H1 (cell line): Measurements from ENCODE around the gene LYRM7. TPM values are rescaled to one million over a fixed set of nuclear protein-coding genes. Genes with fewer than 3 reads are reported as not detected.

ENCODE experiments used
- CTCF ChIA-PET: fragments of 300-600 bp; sonication (Branson Sonifier 250); formaldehyde crosslinking; loops from one replicate; lab custom pipeline; 2021; ENCODE audit not compliant: partially characterized antibody; lab: Charles Lee
- POLR2A ChIA-PET: fragments of 300-600 bp; sonication (Branson Sonifier 250); formaldehyde crosslinking; loops from one replicate; lab custom pipeline; 2021; ENCODE audit warnings: inconsistent platforms; ENCODE audit not compliant: partially characterized antibody; lab: Charles Lee
- DNase-seq, 2 experiments: peaks; one replicate each; pipeline versions ENCODE4 v3.0.0 to v3.0.0-alpha.2; 2010 to 2022; ENCODE audit warnings: low spot score in 2 of 2, low read depth in 1 of 2, mixed read lengths in 1 of 2
- FAIRE-seq: peaks from 2 replicates; lab custom pipeline; 2011; peaks lifted over from hg19 to GRCh38; lab: Jason Lieb, UNC
- H2AFZ ChIP-seq: 2 replicates; pipeline ENCODE4 v1.8.1; 2012; ENCODE audit warnings: low read length, inconsistent platforms
- H2AK5ac ChIP-seq: 2 replicates; pipeline ENCODE4 v1.6.1; 2013; ENCODE audit warnings: low read depth, low read length
- H2BK120ac ChIP-seq: replicated peaks from 2 replicates; pipeline ENCODE3; 2013; ENCODE audit warnings: low read depth, low read length, inconsistent platforms
- H2BK12ac ChIP-seq: 2 replicates; pipeline ENCODE4 v1.6.1; 2013; ENCODE audit warnings: low read depth, low read length
- H2BK15ac ChIP-seq: 2 replicates; pipeline ENCODE4 v1.6.1; 2013; ENCODE audit warnings: low read length
- H2BK20ac ChIP-seq: 2 replicates; pipeline ENCODE4 v1.6.1; 2013; ENCODE audit warnings: low read length
- H2BK5ac ChIP-seq: 2 replicates; pipeline ENCODE4 v1.6.1; 2013; ENCODE audit warnings: low read depth, low read length
- H3K14ac ChIP-seq: 2 replicates; pipeline ENCODE4 v1.6.1; 2013; ENCODE audit warnings: inconsistent platforms; ENCODE audit not compliant: insufficient read length
- H3K18ac ChIP-seq: 2 replicates; pipeline ENCODE4 v1.6.1; 2013; ENCODE audit warnings: low read length; ENCODE audit errors: extremely low read depth
- H3K23ac ChIP-seq: 2 replicates; pipeline ENCODE4 v1.6.1; 2013; ENCODE audit warnings: inconsistent platforms; ENCODE audit not compliant: insufficient read length
- H3K23me2 ChIP-seq: 2 replicates; pipeline ENCODE4 v1.6.1; 2013; ENCODE audit warnings: low read depth, low read length
- H3K27ac ChIP-seq: 2 replicates; pipeline ENCODE4 v1.6.1; 2011; ENCODE audit warnings: low read depth, low read length, inconsistent platforms
- H3K27me3 ChIP-seq, 4 experiments: replicated peaks in 1 of 4; 1 replicate in 1 of 4; 2 replicates in 3 of 4; pipeline versions ENCODE4 v1.6.1 to v1.8.1; 2011 to 2013; ENCODE audit warnings: low read length in 3 of 4, mild to moderate bottlenecking in 3 of 4, inconsistent platforms in 2 of 4, mixed read lengths in 2 of 4, moderate library complexity in 1 of 4; ENCODE audit not compliant: control insufficient read depth in 3 of 4, insufficient read depth in 3 of 4; ENCODE audit errors: extremely low read depth in 1 of 4
- H3K36me3 ChIP-seq, 4 experiments: 2 replicates each; pipeline versions ENCODE4 v1.6.1 to v1.8.1; 2011 to 2013; ENCODE audit warnings: mild to moderate bottlenecking in 4 of 4, low read length in 3 of 4, moderate library complexity in 2 of 4, control low read depth in 1 of 4, inconsistent platforms in 1 of 4; ENCODE audit not compliant: insufficient read depth in 4 of 4, control insufficient read depth in 2 of 4
- H3K4ac ChIP-seq: replicated peaks from 2 replicates; pipeline ENCODE3; 2013; ENCODE audit warnings: low read length, low read depth, mixed read lengths, inconsistent platforms; ENCODE audit not compliant: insufficient read length
- H3K4me1 ChIP-seq, 4 experiments: replicated peaks in 1 of 4; 1 replicate in 1 of 4; 2 replicates in 3 of 4; pipeline versions ENCODE4 v1.6.1 to v1.8.1; 2011 to 2013; ENCODE audit warnings: low read length in 3 of 4, inconsistent platforms in 2 of 4, mixed read lengths in 1 of 4; ENCODE audit not compliant: insufficient read depth in 4 of 4, control insufficient read depth in 3 of 4
- H3K4me2 ChIP-seq, 2 experiments: 2 replicates each; pipeline versions ENCODE4 v1.6.1 to v1.8.1; 2011 to 2013; ENCODE audit warnings: low read depth in 2 of 2, low read length in 2 of 2, control low read depth in 1 of 2, inconsistent platforms in 1 of 2, mild to moderate bottlenecking in 1 of 2; ENCODE audit not compliant: insufficient read depth in 1 of 2
- H3K4me3 ChIP-seq, 4 experiments: fragments of 200-600, 300-600 bp in 1 of 4; sonication (generic), shearing (Covaris generic), sonication (Bioruptor Twin) in 1 of 4; 2 replicates each; pipeline versions ENCODE4 v1.5.1 to v1.8.1; 2011 to 2016; ENCODE audit warnings: low read length in 4 of 4, low read depth in 3 of 4, control low read depth in 2 of 4, inconsistent platforms in 2 of 4, mild to moderate bottlenecking in 2 of 4, mixed read lengths in 1 of 4, moderate library complexity in 1 of 4; ENCODE audit not compliant: insufficient read depth in 2 of 4; ENCODE audit errors: extremely low read depth in 1 of 4
- H3K56ac ChIP-seq: replicated peaks from 2 replicates; pipeline ENCODE3; 2013; ENCODE audit warnings: low read depth, mild to moderate bottlenecking, mixed read lengths, low read length, inconsistent platforms; ENCODE audit not compliant: insufficient read length
- H3K79me1 ChIP-seq: 2 replicates; pipeline ENCODE4 v1.6.1; 2013; ENCODE audit warnings: low read depth, low read length, control low read depth
- H3K79me2 ChIP-seq, 2 experiments: 2 replicates each; pipeline versions ENCODE4 v1.6.1 to v1.8.1; 2012 to 2013; ENCODE audit warnings: low read length in 2 of 2, mild to moderate bottlenecking in 2 of 2, inconsistent platforms in 1 of 2; ENCODE audit not compliant: insufficient read depth in 2 of 2, control insufficient read depth in 1 of 2
- H3K9ac ChIP-seq, 4 experiments: replicated peaks in 1 of 4; 1 replicate in 1 of 4; 2 replicates in 3 of 4; pipeline versions ENCODE4 v1.6.1 to v1.8.1; 2011 to 2013; ENCODE audit warnings: low read depth in 3 of 4, low read length in 3 of 4, control low read depth in 2 of 4, mild to moderate bottlenecking in 2 of 4, moderate library complexity in 2 of 4, inconsistent platforms in 1 of 4; ENCODE audit errors: extremely low read depth in 1 of 4
- H3K9me3 ChIP-seq, 2 experiments: 2 replicates each; pipeline versions ENCODE4 v1.6.1 to v1.8.1; 2012 to 2013; ENCODE audit warnings: mild to moderate bottlenecking in 2 of 2, moderate library complexity in 2 of 2, control low read depth in 1 of 2, inconsistent platforms in 1 of 2, low read depth in 1 of 2, low read length in 1 of 2, mixed read lengths in 1 of 2; ENCODE audit not compliant: insufficient read depth in 2 of 2
- H4K20me1 ChIP-seq, 2 experiments: replicated peaks in 1 of 2; 2 replicates each; pipeline versions ENCODE3 to v1.8.1; 2011 to 2013; ENCODE audit warnings: inconsistent platforms in 2 of 2, low read length in 2 of 2, mild to moderate bottlenecking in 1 of 2; ENCODE audit not compliant: insufficient read depth in 2 of 2, control insufficient read depth in 1 of 2
- H4K5ac ChIP-seq: 2 replicates; pipeline ENCODE4 v1.6.1; 2013; ENCODE audit warnings: low read length, low read depth, mixed read lengths, inconsistent platforms; ENCODE audit not compliant: insufficient read length
- H4K8ac ChIP-seq: 2 replicates; pipeline ENCODE4 v1.8.0; 2013; ENCODE audit warnings: mild to moderate bottlenecking, moderate library complexity, low read length, inconsistent platforms; ENCODE audit not compliant: insufficient read depth; ENCODE audit errors: extremely low read depth
- H4K91ac ChIP-seq: replicated peaks from 2 replicates; pipeline ENCODE3; 2013; ENCODE audit warnings: low read length, mixed read lengths, inconsistent platforms; ENCODE audit not compliant: insufficient read length
- CEBPB ChIP-seq: IDR thresholded peaks from 2 replicates; pipeline ENCODE4 v1.6.1; 2012; ENCODE audit warnings: low read depth, low read length
- CREB1 ChIP-seq: IDR thresholded peaks from 2 replicates; pipeline ENCODE4 v1.6.1; 2012; ENCODE audit warnings: inconsistent platforms
- CTCF ChIP-seq, 3 experiments: IDR thresholded peaks; 1 replicate in 2 of 3; 2 replicates in 1 of 3; pipeline versions ENCODE4 v1.5.1 to v1.6.1; 2011; ENCODE audit warnings: low read length in 3 of 3, mild to moderate bottlenecking in 3 of 3, inconsistent platforms in 2 of 3, low read depth in 1 of 3, moderate library complexity in 1 of 3; ENCODE audit not compliant: insufficient read depth in 1 of 3; ENCODE audit errors: control extremely low read depth in 1 of 3
- EZH2 ChIP-seq: fragments of 200-600 bp; sonication (generic); IDR thresholded peaks from 2 replicates; pipeline ENCODE4 v1.7.1; 2012; ENCODE audit warnings: low read depth, mild to moderate bottlenecking, moderate library complexity, low read length, inconsistent platforms; ENCODE audit not compliant: severe bottlenecking
- HDAC6 ChIP-seq: IDR thresholded peaks from one replicate; pipeline ENCODE4 v1.7.1; 2012; ENCODE audit warnings: low read depth, mild to moderate bottlenecking, inconsistent platforms, low read length, moderate library complexity
- PHF8 ChIP-seq: fragments of 200-600 bp; sonication (generic); conservative IDR thresholded peaks from 2 replicates; pipeline ENCODE4 v1.7.1; 2012; ENCODE audit warnings: low read depth, mild to moderate bottlenecking, inconsistent platforms, low read length, moderate library complexity
- RNF2 ChIP-seq: fragments of 200-900, 300-1000 bp; sonication (generic); IDR thresholded peaks from 2 replicates; pipeline ENCODE4 v1.7.1; 2016; ENCODE audit warnings: borderline replicate concordance, low read depth, mild to moderate bottlenecking, antibody characterized with exemption, low read length; ENCODE audit not compliant: poor library complexity, severe bottlenecking; ENCODE audit errors: missing control alignments
- RXRA ChIP-seq: IDR thresholded peaks from 2 replicates; pipeline ENCODE4 v1.6.1; 2011; ENCODE audit warnings: low read depth, mild to moderate bottlenecking, low read length, moderate library complexity; ENCODE audit not compliant: insufficient read depth
- SP4 ChIP-seq: IDR thresholded peaks from 2 replicates; pipeline ENCODE4 v1.6.1; 2012; ENCODE audit warnings: low read length, inconsistent platforms
- YY1 ChIP-seq: IDR thresholded peaks from 2 replicates; pipeline ENCODE4 v1.6.1; 2011; ENCODE audit warnings: low read depth, mild to moderate bottlenecking, low read length
- WGBS, 2 experiments: shearing (Covaris generic) in 1 of 2; methylation state at CpG; one replicate each; pipeline versions ENCODE4 v1.1.6 to v1.1.7; 2013 to 2015; ENCODE audit warnings: low lambda C conversion rate in 2 of 2, mixed read lengths in 2 of 2, inconsistent platforms in 1 of 2, low coverage in 1 of 2, missing lambda C conversion rate in 1 of 2; ENCODE audit not compliant: insufficient replicate concordance in 2 of 2, insufficient coverage in 1 of 2, insufficient read length in 1 of 2; ENCODE audit errors: extremely low coverage in 1 of 2, missing lambda C conversion rate in 1 of 2; 5-methylcytosine and 5-hydroxymethylcytosine counted together
- polyA plus RNA-seq, 7 experiments: library from polyadenylated mRNA; depleted of rRNA in 3 of 7; stranded (reverse) in 5 of 7; unstranded in 2 of 7; fragments of >200 nt in 5 of 7; fragments of 200-250 nt in 2 of 7; gene quantifications; 1 replicate in 5 of 7; 2 replicates in 1 of 7; 4 replicates in 1 of 7; pipeline versions ENCODE4 v1.2.1 to v1.2.3, GENCODE V29; 2011 to 2013; ENCODE audit warnings: missing spikeins in 2 of 7, mixed read lengths in 2 of 7
- total RNA-seq: library from RNA; stranded (reverse); fragmentation: NEBNext Ultra II Directional; extraction: Animal tissue kit (Norgen Biotek cat#: 25700); gene quantifications from 2 replicates; pipeline ENCODE4 v1.2.1, GENCODE V29; 2021

LYRM7 gene
- total and polyA plus RNA-seq, 2 of the 8 experiments (the other 6 are each of a cell fraction or from before 2014, with no cell fraction given), result 1.9 to 12.6 TPM

DNA sequence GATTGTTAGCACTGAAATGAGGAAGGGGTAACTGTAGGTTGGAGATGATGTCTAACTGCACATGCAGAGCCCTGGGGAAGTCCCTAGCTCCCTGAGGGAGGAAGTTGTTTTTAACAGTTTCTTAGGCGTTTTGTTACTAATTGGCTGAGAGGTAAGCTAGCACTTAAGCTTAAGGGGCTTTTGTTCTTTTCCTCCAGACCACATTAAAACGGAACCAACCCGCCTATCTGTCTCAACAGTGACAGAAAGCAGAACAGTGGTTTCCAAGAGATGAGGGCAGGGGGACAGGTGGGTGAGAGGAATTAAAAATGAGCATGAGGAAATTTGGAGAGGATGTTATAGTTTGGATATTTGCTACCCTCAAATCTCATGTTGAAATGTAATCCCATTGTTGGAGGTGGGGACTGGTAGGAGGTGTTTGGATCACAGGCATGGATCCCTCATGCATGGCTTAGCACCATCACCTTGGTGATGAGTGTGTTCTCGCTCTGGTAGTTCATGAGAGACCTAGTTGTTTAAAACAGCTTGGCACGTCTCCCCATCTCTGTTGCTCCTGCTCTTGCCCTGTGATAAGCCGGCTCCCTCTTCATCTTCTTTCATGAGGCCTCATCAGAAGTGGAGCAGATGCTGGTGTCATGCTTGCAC, 38.9 kb downstream of the LYRM7 start:
- peaks cover 0 to 11% (median 3%) of the 10 kb centered on the region in 4 experiments; a peak in 2 of 7 replicates for H3K4me1 ChIP-seq
- no peak overlapping the region for H3K4ac ChIP-seq
- no peak overlapping the region for H3K56ac ChIP-seq
- no peaks in the 10 kb centered on the region for H3K36me3 ChIP-seq
- no peaks in the 10 kb centered on the region for H3K9me3 ChIP-seq
- H4K5ac ChIP-seq, result no peak overlapping the region
- 84% methylated on average over 6 of the region's 6 CpGs; no CpG with 5 or more reads in 1 of the 2 experiments for WGBS, 2 experiments
- H2BK12ac ChIP-seq, result no peak overlapping the region
- no peak overlapping the region for H2BK15ac ChIP-seq
- no peak overlapping the region for H2BK5ac ChIP-seq
- no peaks in the 10 kb centered on the region for H3K79me2 ChIP-seq
- peak overlapping the region; percentile 43; the same call in 1 of the 2 replicates for H2AFZ ChIP-seq
- no peak overlapping the region for H3K18ac ChIP-seq
- no peak overlapping the region for H4K91ac ChIP-seq
- no peaks in the 10 kb centered on the region for H3K23me2 ChIP-seq
- no peaks in the 10 kb centered on the region for H3K79me1 ChIP-seq
- H3K9ac ChIP-seq, result no peak overlapping the region
- H3K27ac ChIP-seq, result no peak overlapping the region
- H2AK5ac ChIP-seq, result no peak overlapping the region
- no peaks in the 10 kb centered on the region for H4K20me1 ChIP-seq
- H3K23ac ChIP-seq, result no peak overlapping the region
- H3K4me3 ChIP-seq, result no peak overlapping the region
- no peak overlapping the region for H3K4me2 ChIP-seq
- no peak overlapping the region for H3K14ac ChIP-seq
- DNase-seq, result no peak
- H2BK120ac ChIP-seq, result no peak overlapping the region
- ChIA-PET CTCF (no interaction called here), POLR2A (interaction anchor here (0.6 kb wide), 1 partner anchor 51 kb away, joined by 3 read pairs; no protein-coding TSS in a partner anchor)
- no peak for FAIRE-seq
- no peak overlapping the region for H2BK20ac ChIP-seq
- H3K27me3 ChIP-seq, result no peaks in the 10 kb centered on the region
- no peak overlapping the region for H4K8ac ChIP-seq
- TF ChIP-seq YY1, result no peak
- no peak for TF ChIP-seq PHF8
- TF ChIP-seq CREB1, result no peak
- no peak for TF ChIP-seq CEBPB
- TF ChIP-seq SP4, result no peak
- no peak for TF ChIP-seq RNF2
- no peak for TF ChIP-seq CTCF (IDR thresholded peaks at IDR 0.05; ENCODE audit: control extremely low read depth in 1 of 3, insufficient read depth in 1 of 3, low read depth in 1 of 3, low read length in 3 of 3)
- TF ChIP-seq EZH2, result no peak
- no peak for TF ChIP-seq RXRA
- no peak for TF ChIP-seq HDAC6
